Neutrophil (primary cell): ENCODE measurements around the gene MYO5B.

ENCODE experiments used
- H3K27ac ChIP-seq: fragments of 200-600 bp; sonication (generic); 2 replicates; pipeline ENCODE4 v1.5.1; 2016; ENCODE audit warnings: mild to moderate bottlenecking, moderate library complexity
- H3K27me3 ChIP-seq: fragments of 200-600 bp; sonication (generic); 2 replicates; pipeline ENCODE4 v1.6.0; 2016; ENCODE audit warnings: mild to moderate bottlenecking
- H3K36me3 ChIP-seq: fragments of 200-600 bp; sonication (generic); 2 replicates; pipeline ENCODE4 v1.5.1; 2017
- H3K4me1 ChIP-seq, 2 experiments: fragments of 200-600 bp in 1 of 2; sonication (generic) in 1 of 2; 1 replicate in 1 of 2; 2 replicates in 1 of 2; pipeline versions ENCODE4 v1.5.1 to v1.6.1; 2013 to 2016; ENCODE audit warnings: low read depth in 1 of 2, low read length in 1 of 2, mild to moderate bottlenecking in 1 of 2, moderate library complexity in 1 of 2; ENCODE audit not compliant: control insufficient read depth in 1 of 2, insufficient read depth in 1 of 2
- H3K4me3 ChIP-seq, 2 experiments: fragments of 200-600 bp in 1 of 2; sonication (generic) in 1 of 2; 1 replicate in 1 of 2; 2 replicates in 1 of 2; pipeline ENCODE4 v1.5.1; 2013 to 2016; ENCODE audit warnings: low read depth in 1 of 2, low read length in 1 of 2, mild to moderate bottlenecking in 1 of 2, moderate library complexity in 1 of 2
- H3K9me3 ChIP-seq: fragments of 200-600 bp; sonication (generic); 2 replicates; pipeline ENCODE4 v1.5.1; 2016
- TF ChIP-seq, protein P1 (sequence below): fragments of 200-600 bp; sonication (generic); IDR thresholded peaks from 2 replicates; pipeline ENCODE4 v1.5.1; 2016; ENCODE audit warnings: antibody characterized with exemption

The MYO5B gene

GRCh38 chr18:49911427-49911826, 283.5 kb downstream of the MYO5B start:
- Histone ChIP-seq H3K4me1 (no peaks in the 10 kb centered on the region), H3K27ac (no peak overlapping the region), H3K27me3 (no peaks in the 10 kb centered on the region), H3K36me3 (no peaks in the 10 kb centered on the region), H3K9me3 (no peaks in the 10 kb centered on the region), H3K4me3 (no peak overlapping the region)
- TF ChIP-seq, protein P1, sequence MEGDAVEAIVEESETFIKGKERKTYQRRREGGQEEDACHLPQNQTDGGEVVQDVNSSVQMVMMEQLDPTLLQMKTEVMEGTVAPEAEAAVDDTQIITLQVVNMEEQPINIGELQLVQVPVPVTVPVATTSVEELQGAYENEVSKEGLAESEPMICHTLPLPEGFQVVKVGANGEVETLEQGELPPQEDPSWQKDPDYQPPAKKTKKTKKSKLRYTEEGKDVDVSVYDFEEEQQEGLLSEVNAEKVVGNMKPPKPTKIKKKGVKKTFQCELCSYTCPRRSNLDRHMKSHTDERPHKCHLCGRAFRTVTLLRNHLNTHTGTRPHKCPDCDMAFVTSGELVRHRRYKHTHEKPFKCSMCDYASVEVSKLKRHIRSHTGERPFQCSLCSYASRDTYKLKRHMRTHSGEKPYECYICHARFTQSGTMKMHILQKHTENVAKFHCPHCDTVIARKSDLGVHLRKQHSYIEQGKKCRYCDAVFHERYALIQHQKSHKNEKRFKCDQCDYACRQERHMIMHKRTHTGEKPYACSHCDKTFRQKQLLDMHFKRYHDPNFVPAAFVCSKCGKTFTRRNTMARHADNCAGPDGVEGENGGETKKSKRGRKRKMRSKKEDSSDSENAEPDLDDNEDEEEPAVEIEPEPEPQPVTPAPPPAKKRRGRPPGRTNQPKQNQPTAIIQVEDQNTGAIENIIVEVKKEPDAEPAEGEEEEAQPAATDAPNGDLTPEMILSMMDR: no peak

GRCh38 chr18:49910986-49911385, 284.0 kb downstream of the MYO5B start:
- H3K36me3 ChIP-seq: no peaks in the 10 kb centered on the region
- H3K27ac ChIP-seq: no peak overlapping the region
- H3K4me1 ChIP-seq: no peaks in the 10 kb centered on the region
- H3K27me3 ChIP-seq: no peaks in the 10 kb centered on the region
- H3K9me3 ChIP-seq: no peaks in the 10 kb centered on the region
- H3K4me3 ChIP-seq: no peak overlapping the region
- TF ChIP-seq, protein P1: no peak

- H3K4me3 ChIP-seq: no peak overlapping the region
- H3K36me3 ChIP-seq: no peaks in the 10 kb centered on the region
- no peaks in the 10 kb centered on the region for H3K9me3 ChIP-seq
- no peak overlapping the region for H3K27ac ChIP-seq
- no peaks in the 10 kb centered on the region for H3K4me1 ChIP-seq
- TF ChIP-seq, protein P1: no peak
- H3K27me3 ChIP-seq: no peaks in the 10 kb centered on the region
These were observed 284.9 kb downstream of the MYO5B start for GRCh38 chr18:49910019-49910418.

DNA sequence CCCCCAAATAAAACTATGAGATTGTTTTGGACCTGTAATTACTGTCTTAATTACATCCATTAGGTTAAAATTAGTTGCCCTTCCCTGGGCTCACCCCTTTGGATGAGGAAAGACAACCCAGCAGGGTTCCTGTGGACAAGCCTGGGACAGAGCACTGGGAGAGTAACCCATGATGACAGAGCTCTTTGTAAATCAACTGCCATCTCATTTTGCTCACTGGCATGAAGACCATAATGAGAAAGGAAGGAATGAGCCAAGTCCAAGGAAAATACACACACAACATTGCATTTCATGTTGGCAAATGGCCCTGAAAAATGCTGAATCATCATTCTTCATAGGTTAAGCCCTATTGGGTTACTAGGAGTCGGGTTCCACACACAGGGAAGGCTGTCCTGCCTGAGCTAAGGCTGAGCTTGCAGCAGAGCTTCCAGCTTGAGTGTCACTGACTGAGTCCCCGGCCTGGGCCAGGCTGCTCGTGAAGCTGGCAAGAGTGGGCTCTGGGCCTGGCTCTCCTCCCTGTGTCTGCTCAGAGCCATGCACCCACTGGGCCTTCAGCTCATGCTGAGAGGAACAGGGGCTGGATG, 287.5 kb downstream of the MYO5B start:
- Histone ChIP-seq H3K27me3 (no peaks in the 10 kb centered on the region), H3K27ac (no peak overlapping the region), H3K4me3 (no peak overlapping the region), H3K4me1 (no peaks in the 10 kb centered on the region), H3K36me3 (no peaks in the 10 kb centered on the region), H3K9me3 (no peaks in the 10 kb centered on the region)
- TF ChIP-seq, protein P1: no peak

GRCh38 chr18:49905771-49906170, 289.2 kb downstream of the MYO5B start:
- Histone ChIP-seq H3K27me3 (no peaks in the 10 kb centered on the region), H3K36me3 (no peaks in the 10 kb centered on the region), H3K9me3 (no peaks in the 10 kb centered on the region), H3K4me3 (no peak overlapping the region), H3K4me1 (no peaks in the 10 kb centered on the region), H3K27ac (no peak overlapping the region)
- TF ChIP-seq, protein P1: no peak
